Measurements from ENCODE around the gene SLC4A3.

The SLC4A3 gene

DNA sequence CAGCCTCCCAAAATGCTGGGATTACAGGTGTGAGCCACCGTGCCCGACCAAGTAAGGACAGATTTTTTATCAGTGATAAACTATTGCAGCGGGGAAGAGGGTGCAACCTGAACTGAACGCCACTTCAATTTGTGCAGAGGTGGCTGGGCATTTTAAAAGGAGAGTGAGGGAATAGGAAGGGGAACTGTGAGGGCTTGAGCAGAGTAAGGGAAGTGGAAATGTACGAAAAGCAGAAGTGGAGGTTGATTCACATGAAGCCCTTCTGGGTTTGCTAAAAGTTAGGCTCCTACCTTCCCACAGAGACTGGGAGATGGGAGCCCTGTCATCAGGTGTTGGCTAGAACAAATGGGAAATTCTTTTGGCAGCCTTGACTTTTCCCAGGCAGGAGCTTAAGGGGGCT, 23.7 kb upstream of the SLC4A3 start:
- no peak for TF ChIP-seq GATA2 (IDR thresholded peaks at IDR 0.05; ENCODE audit: low read depth, low read length)
- no peak for TF ChIP-seq GATA3 (IDR thresholded peaks at IDR 0.05; ENCODE audit: low read depth, low read length)

DNA sequence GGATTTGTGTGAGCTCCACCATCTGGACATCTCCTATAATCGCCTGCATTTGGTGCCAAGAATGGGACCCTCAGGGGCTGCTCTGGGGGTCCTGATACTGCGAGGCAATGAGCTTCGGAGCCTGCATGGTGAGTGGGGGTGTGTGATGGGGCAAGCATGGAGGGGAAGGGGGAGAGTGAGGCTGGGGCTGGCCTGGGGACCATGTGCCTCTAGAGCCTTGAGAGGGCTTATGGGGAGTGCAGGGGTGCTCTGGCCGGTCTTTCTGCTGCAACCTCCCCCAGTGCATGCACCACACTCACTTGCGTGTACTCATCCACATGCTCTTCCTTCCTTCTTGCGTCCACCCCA, 21.8 kb upstream of the SLC4A3 start:
- TF ChIP-seq GATA2 (IDR thresholded peaks at IDR 0.05; ENCODE audit: low read depth, low read length) (no peak), GATA3 (IDR thresholded peaks at IDR 0.05; ENCODE audit: low read depth, low read length) (no peak)

DNA sequence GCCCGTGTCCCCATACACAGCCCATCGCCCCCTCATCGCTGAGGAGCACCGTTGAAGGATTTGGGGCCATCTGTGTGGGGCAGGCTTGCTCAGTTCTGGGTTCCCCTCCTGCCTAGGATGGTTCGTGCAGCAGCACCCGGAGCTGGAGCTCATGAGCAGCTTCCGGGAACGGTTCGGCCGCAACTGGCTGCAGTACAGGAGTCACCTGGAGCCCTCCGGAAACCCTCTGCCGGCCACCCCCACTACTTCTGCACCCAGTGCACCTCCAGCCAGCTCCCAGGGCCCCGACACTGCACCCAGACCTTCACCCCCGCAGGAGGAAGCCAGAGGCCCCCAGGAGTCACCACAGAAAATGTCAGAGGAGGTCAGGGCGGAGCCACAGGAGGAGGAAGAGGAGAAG, 19.5 kb upstream of the SLC4A3 start:
- TF ChIP-seq GATA3 (IDR thresholded peaks at IDR 0.05; ENCODE audit: low read depth, low read length): no peak
- no peak for TF ChIP-seq GATA2 (IDR thresholded peaks at IDR 0.05; ENCODE audit: low read depth, low read length)

DNA sequence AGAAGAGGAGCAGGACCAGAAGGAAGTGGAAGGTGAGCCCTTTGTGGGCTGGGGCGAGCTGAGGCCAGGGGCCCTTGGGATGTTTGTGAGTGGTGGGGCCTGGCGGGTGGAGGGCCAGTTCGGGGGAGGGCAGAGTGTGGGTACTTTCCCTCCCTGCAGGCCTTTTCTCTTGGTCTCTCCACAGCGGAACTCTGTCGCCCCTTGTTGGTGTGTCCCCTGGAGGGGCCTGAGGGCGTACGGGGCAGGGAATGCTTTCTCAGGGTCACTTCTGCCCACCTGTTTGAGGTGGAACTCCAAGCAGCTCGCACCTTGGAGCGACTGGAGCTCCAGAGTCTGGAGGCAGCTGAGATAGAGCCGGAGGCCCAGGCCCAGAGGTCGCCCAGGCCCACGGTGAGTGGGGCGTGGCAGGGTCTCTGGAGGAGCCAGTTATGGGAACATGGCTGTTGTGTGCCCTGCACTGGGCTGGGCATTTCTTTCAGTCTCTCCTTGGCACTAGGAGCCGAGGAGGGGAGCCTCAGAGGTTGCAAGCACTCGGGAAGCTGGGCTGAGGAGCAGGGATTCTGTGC, 18.9 kb upstream of the SLC4A3 start:
- TF ChIP-seq GATA3 (IDR thresholded peaks at IDR 0.05; ENCODE audit: low read depth, low read length): no peak
- no peak for TF ChIP-seq GATA2 (IDR thresholded peaks at IDR 0.05; ENCODE audit: low read depth, low read length)

DNA sequence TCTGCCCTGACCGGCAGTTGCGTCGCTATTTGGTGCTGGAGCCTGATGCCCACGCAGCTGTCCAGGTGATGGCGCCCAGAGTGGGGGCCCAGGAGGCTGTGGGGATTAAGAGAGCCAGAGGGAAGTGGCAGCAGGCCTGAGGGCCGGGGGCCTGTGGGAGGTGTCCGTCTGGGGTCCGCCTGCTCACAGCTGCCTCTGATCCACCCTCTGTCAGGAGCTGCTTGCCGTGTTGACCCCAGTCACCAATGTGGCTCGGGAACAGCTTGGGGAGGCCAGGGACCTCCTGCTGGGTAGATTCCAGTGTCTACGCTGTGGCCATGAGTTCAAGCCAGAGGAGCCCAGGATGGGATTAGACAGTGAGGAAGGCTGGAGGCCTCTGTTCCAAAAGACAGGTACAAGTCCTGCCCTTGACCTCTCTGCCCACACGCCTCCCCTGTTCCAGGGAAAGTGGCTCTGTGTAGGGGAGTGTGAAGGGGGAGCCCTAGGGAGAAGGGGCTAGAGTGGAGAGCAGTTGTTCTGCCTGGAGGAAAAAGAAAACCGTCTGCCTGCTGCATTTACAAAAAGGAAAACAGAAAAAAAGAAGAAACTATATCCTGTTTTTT, 18.2 kb upstream of the SLC4A3 start:
- TF ChIP-seq GATA2 (IDR thresholded peaks at IDR 0.05; ENCODE audit: low read depth, low read length): no peak
- no peak for TF ChIP-seq GATA3 (IDR thresholded peaks at IDR 0.05; ENCODE audit: low read depth, low read length)

DNA sequence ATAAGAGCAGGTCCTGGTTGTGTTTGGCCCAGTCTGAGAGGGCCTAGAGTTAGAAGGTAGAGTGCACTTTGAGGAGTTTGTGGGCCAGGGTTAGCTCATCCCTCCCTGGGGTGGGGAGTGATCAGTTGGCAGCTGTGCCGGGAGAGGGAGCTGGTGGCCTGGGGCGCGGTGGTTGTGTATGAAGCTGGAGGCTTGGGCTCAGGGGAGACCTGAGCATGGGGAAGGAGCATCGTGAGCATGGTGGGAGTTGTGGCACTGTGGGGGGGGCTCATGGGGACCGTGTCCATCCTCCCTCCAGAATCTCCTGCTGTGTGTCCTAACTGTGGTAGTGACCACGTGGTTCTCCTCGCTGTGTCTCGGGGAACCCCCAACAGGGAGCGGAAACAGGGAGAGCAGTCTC, 16.1 kb upstream of the SLC4A3 start:
- TF ChIP-seq GATA3 (IDR thresholded peaks at IDR 0.05; ENCODE audit: low read depth, low read length): no peak
- TF ChIP-seq GATA2 (IDR thresholded peaks at IDR 0.05; ENCODE audit: low read depth, low read length): no peak

DNA sequence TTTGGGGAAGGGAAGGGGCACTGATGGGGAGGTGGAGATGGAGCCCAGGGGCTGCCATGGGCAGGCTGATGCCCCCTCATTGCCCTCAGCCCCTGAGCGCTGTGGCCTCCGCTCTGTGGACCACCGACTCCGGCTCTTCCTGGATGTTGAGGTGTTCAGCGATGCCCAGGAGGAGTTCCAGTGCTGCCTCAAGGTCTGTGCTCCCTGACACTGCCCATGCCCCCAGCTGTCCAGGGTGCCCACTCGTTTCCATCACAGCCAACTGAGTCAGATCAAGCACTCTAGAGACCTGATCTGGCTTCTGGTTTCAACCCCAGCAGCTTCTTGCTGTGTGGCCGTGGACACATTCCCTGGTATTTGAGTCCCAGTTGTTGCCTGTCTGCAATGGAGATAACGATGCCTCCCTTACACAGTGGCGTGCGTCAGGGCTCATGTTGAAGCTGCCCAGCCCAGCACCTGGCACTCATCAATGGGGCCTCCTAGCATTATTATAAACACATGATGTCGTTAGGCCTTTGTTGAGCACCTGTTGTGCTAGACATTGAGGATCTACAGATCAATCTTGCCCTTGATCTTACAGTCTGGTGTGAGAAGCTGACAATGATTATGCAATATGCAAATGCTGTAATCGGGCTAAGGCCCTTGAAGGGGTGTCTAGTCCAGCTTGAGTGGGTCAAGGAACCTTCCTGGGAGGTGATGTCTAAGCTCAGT, 15.4 kb upstream of the SLC4A3 start:
- no peak for TF ChIP-seq GATA3 (IDR thresholded peaks at IDR 0.05; ENCODE audit: low read depth, low read length)
- no peak for TF ChIP-seq GATA2 (IDR thresholded peaks at IDR 0.05; ENCODE audit: low read depth, low read length)

DNA sequence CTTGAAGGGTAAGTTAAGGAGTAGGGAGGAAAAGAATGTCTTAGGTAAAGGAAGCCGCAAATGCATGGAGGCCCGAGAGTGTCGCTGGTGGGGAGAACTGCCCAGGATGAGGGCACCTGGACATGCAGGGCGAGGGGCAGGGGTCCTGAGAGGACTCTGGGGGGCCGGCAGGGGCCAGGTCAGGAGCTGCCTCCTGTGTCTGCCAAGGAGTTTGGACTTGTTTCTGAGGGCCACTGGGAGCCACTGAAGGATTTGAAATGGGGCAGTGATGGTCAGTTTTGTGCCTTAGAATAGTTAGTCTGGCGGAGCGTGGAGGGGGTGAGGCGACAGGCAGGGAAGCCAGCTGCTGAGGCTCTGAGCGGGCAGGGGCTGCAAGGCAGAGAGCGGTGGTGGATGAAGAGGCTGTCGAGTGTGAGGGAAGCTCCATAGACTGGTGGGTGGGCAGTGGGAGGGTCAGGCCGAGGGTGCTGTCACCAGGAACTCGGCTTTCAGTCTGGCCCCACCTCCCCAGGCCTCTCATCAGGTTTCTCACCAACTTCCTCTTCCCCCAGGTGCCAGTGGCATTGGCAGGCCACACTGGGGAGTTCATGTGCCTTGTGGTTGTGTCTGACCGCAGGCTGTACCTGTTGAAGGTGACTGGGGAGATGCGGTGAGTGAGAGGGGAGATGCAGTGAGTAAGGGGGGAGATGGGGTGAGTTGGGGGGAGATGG, 14.7 kb upstream of the SLC4A3 start:
- no peak for TF ChIP-seq GATA3 (IDR thresholded peaks at IDR 0.05; ENCODE audit: low read depth, low read length)
- TF ChIP-seq GATA2 (IDR thresholded peaks at IDR 0.05; ENCODE audit: low read depth, low read length): no peak

DNA sequence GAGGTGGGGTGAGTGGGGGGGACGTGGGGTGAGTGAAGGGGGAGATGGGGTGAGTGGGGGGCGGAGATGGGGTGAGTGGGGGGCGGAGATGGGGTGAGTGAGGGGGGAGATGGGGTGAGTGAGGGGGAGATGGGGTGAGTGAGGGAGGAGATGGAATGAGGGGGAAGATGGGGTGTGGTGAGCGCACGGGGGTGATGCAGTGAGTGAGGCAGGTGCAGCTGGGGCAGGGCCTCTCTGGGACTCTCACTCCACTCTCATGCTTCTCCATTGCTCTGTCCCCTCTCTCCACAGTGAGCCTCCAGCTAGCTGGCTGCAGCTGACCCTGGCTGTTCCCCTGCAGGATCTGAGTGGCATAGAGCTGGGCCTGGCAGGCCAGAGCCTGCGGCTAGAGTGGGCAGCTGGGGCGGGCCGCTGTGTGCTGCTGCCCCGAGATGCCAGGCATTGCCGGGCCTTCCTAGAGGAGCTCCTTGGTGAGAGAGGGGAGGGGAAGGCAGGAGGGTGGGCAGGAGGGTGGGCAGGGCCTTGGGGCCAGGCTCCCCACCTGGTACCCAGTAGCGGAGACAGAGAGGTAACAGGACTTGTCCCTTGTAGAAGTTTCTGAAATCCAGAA, 13.9 kb upstream of the SLC4A3 start:
- TF ChIP-seq GATA2 (IDR thresholded peaks at IDR 0.05; ENCODE audit: low read depth, low read length) (no peak), GATA3 (IDR thresholded peaks at IDR 0.05; ENCODE audit: low read depth, low read length) (no peak)

DNA sequence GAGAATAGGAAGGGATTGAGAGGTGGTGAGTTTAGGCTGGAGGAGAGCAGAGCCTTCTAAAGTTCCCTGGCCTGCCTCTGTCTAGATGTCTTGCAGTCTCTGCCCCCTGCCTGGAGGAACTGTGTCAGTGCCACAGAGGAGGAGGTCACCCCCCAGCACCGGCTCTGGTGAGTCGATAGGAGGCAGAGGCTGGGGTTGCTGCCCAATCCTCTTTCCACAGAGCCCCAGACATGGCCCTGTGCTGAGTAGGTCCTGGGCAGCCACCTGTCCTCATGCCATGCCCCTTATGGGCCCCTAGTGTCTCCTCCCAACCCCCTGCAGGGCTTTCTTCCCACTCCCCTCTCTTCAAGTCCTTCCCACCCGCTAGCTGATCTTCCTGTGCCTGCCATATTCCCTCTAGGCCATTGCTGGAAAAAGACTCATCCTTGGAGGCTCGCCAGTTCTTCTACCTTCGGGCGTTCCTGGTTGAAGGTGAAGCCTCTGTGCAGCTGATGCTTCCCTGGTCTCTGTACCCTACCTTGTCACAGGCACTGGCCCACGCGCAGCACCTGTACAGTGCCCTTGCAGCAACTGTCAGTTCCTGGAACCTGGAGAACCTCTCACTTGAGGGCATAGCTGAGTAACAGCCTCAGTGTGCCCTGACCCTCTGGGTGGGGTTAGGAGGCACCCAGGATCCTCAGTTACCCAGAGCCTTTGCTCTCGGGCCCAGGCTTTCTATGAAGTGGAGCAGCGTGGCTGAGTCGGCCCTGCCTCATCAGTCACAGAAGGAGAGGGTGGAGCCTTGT, 13.2 kb upstream of the SLC4A3 start:
- TF ChIP-seq GATA3 (IDR thresholded peaks at IDR 0.05; ENCODE audit: low read depth, low read length) (no peak), GATA2 (IDR thresholded peaks at IDR 0.05; ENCODE audit: low read depth, low read length) (no peak)

DNA sequence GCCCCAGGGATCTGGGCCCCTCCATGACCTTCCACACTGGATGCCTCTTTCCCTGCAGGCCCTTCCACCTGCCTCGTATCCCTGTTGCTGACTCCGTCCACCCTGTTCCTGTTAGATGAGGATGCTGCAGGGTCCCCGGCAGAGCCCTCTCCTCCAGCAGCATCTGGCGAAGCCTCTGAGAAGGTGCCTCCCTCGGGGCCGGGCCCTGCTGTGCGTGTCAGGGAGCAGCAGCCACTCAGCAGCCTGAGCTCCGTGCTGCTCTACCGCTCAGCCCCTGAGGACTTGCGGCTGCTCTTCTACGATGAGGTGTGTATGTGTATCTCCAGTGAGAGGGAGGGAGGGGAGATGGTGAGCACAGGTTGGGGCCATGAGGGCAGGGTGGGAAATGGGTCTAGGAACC, 12.4 kb upstream of the SLC4A3 start:
- no peak for TF ChIP-seq GATA3 (IDR thresholded peaks at IDR 0.05; ENCODE audit: low read depth, low read length)
- no peak for TF ChIP-seq GATA2 (IDR thresholded peaks at IDR 0.05; ENCODE audit: low read depth, low read length)

DNA sequence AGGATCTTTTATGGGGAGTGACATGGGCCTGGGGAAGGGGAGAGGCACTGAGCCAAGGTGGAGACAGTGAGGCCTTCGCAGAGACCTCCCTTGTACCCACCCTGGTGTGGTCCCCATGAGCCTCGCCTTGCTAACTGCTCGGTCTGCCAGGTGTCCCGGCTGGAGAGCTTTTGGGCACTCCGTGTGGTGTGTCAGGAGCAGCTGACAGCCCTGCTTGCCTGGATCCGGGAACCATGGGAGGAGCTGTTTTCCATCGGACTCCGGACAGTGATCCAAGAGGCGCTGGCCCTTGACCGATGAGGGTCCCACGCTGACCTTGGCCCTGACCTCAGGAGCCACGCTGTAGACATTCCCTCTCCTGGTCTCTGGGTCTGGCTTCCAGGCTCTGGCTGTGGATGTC, 11.5 kb upstream of the SLC4A3 start:
- TF ChIP-seq GATA3 (IDR thresholded peaks at IDR 0.05; ENCODE audit: low read depth, low read length): no peak
- no peak for TF ChIP-seq GATA2 (IDR thresholded peaks at IDR 0.05; ENCODE audit: low read depth, low read length)

DNA sequence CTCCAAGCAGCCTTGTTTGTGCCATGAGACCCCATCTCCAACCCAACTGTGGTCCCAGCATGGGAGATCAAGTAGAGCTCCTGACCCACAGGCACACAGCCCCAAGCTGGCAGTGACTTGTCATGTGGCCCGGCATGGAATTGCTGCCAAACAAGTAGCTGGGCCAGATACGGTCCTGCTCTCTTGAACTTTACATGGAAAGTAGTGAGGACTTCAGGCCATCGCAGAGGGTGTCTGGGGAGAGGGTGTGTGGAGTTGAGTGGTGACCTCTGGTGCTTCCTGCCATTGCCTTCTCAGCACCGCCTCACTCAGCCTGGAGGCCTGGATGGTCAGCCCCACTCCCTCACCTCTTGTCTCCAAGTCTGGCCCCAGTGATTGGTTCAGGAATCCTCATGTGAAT, 10.9 kb upstream of the SLC4A3 start:
- TF ChIP-seq GATA3 (IDR thresholded peaks at IDR 0.05; ENCODE audit: low read depth, low read length): no peak
- no peak for TF ChIP-seq GATA2 (IDR thresholded peaks at IDR 0.05; ENCODE audit: low read depth, low read length)

DNA sequence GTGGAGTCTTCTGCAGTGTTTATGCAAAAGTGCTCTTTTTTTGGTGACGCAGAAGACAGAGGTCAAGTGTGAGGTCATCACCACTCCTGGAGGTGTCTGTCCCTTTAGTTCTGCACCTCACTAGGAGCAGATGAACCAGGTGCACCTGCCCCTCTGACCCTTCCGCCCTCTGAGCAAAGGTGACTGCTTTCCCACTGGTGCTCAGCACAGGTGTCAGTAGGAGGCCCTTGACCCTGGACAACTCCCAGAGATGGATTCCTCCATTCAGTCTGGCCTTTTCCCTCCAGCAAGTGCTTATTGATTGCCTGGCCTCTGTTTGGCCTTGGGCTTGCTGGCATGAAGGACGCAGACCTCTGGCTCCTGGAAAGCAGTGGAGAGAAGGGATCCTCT, 8.7 kb upstream of the SLC4A3 start:
- no peak for TF ChIP-seq GATA3 (IDR thresholded peaks at IDR 0.05; ENCODE audit: low read depth, low read length)
- TF ChIP-seq GATA2 (IDR thresholded peaks at IDR 0.05; ENCODE audit: low read depth, low read length): no peak
